Measurements from ENCODE around the gene ENPP6. TPM values are rescaled to one million over a fixed set of nuclear protein-coding genes. Genes with fewer than 3 reads are reported as not detected.

ENPP6 gene
- total and polyA plus RNA-seq, 2 of the 13 experiments (the other 11 are each of a cell fraction or from before 2014, with no cell fraction given) = not detected

GRCh38 chr4:184074677-184075388 is 142.8 kb downstream of the ENPP6 start:
- FAIRE-seq = no peak
- H2AFZ ChIP-seq (ENCODE audit: low read length) = no peak overlapping the region

More at GRCh38 chr4:184074677-184075388, 142.8 kb downstream of the ENPP6 start:
- DNase-seq (ENCODE audit: low spot score) = no peak
- Histone ChIP-seq H3K79me2 (ENCODE audit: insufficient read depth, low read length) (no peaks in the 10 kb centered on the region), H3K9me3 (ENCODE audit: low read length) (no peaks in the 10 kb centered on the region; the same call in 1 of the 2 replicates), H3K4me3 (replicated peaks in 1 of 3; ENCODE audit: insufficient read depth in 1 of 3, low read depth in 2 of 3, low read length in 3 of 3) (no peak overlapping the region), H3K4me2 (ENCODE audit: low read depth, low read length) (no peak overlapping the region), H3K27me3 (ENCODE audit: control insufficient read depth in 1 of 2, insufficient read depth in 2 of 2, low read length in 2 of 2) (peaks cover 2 to 3% of the 10 kb centered on the region in 2 experiments; a peak in 3 of 5 replicates), H3K36me3 (replicated peaks in 1 of 2; ENCODE audit: control insufficient read depth in 1 of 2, insufficient read depth in 2 of 2, low read length in 2 of 2) (no peaks in the 10 kb centered on the region), H3K4me1 (ENCODE audit: insufficient read depth, low read length) (peaks cover 2% of the 10 kb centered on the region), H3K9ac (ENCODE audit: insufficient read depth, low read depth, low read length) (no peak overlapping the region), H3K27ac (ENCODE audit: extremely low read length, insufficient read depth, low read length) (no peak overlapping the region), H4K20me1 (ENCODE audit: insufficient read depth, low read length) (no peaks in the 10 kb centered on the region)
- POLR2A ChIA-PET = no interaction called here
- no peak for TF ChIP-seq DBP (CRISPR knock-in tag; IDR thresholded peaks at IDR 0.05; ENCODE audit: not compliant biosample characterization)
- TF ChIP-seq SKIL (CRISPR knock-in tag; IDR thresholded peaks at IDR 0.05; ENCODE audit: borderline replicate concordance) = no peak
- CTCF ChIA-PET (ENCODE audit: low intra/inter-chr PET ratio, low total read pairs) = no interaction called here
- in situ Hi-C loops (cut with HindIII; ENCODE audit: extremely low pct_ligation_motif_present, low pct_unique_long_range_greater_than_20kb) = no loop called here
- no peak for ATAC-seq
- WGBS (ENCODE audit: low lambda C conversion rate) = 18% methylated on average over 5 of the region's 5 CpGs
- intact Hi-C loops (cut with micrococcal nuclease; ENCODE audit: unreplicated experiment) = no loop called here
- no TSS peak for BruUV-seq (replicated peaks)

Data from HepG2 (cell line).